ENCODE measurements around the gene CCL13. TPM values are rescaled to one million over a fixed set of nuclear protein-coding genes. Genes with fewer than 3 reads are reported as not detected.

Gene CCL13
- polyA plus RNA-seq, 3 donors = not detected

DNA sequence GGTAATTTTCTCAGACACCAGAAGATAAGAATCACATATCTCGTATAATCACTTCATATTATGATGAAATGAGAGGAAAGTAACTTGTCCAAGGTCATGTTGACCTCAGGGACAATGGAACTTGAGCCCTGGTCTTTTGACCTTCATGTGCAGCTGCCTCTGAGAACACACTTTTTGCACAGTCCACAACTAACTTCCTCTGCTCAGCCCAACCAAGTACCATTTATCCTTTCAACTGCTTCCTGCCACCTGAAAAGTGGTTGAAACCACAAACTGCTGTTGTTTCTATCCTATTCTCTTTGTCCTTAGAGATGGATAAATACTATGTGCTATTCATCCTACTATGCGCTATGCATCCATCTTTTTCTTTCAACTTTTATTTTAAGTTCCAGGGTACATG lies 9.1 kb downstream of the CCL13 start:
- TF ChIP-seq, protein P1, sequence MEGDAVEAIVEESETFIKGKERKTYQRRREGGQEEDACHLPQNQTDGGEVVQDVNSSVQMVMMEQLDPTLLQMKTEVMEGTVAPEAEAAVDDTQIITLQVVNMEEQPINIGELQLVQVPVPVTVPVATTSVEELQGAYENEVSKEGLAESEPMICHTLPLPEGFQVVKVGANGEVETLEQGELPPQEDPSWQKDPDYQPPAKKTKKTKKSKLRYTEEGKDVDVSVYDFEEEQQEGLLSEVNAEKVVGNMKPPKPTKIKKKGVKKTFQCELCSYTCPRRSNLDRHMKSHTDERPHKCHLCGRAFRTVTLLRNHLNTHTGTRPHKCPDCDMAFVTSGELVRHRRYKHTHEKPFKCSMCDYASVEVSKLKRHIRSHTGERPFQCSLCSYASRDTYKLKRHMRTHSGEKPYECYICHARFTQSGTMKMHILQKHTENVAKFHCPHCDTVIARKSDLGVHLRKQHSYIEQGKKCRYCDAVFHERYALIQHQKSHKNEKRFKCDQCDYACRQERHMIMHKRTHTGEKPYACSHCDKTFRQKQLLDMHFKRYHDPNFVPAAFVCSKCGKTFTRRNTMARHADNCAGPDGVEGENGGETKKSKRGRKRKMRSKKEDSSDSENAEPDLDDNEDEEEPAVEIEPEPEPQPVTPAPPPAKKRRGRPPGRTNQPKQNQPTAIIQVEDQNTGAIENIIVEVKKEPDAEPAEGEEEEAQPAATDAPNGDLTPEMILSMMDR (IDR thresholded peaks at IDR 0.05) = no peak
- Histone ChIP-seq H3K4me2 (replicated peaks; ENCODE audit: extremely low read depth, low read length, poor library complexity, severe bottlenecking) (no peak overlapping the region), H3K9me3 (replicated peaks in 1 of 2; ENCODE audit: control insufficient read depth in 1 of 2, insufficient read depth in 1 of 2, low read length in 2 of 2) (no peaks in the 10 kb centered on the region), H3K79me2 (ENCODE audit: insufficient read depth, low read length) (no peaks in the 10 kb centered on the region), H4K20me1 (ENCODE audit: insufficient read depth, low read length) (no peaks in the 10 kb centered on the region), H3K36me3 (replicated peaks in 1 of 2; ENCODE audit: control insufficient read depth in 1 of 2, insufficient read depth in 2 of 2, low read length in 2 of 2) (no peaks in the 10 kb centered on the region), H3K9ac (ENCODE audit: insufficient read depth, low read length, poor library complexity, severe bottlenecking) (no peak overlapping the region), H3K4me1 (ENCODE audit: control insufficient read depth in 1 of 2, insufficient read depth in 2 of 2, low read length in 2 of 2) (peaks cover 58 to 70% of the 10 kb centered on the region in 2 donors), H3K27ac (ENCODE audit: low read depth in 1 of 2, low read length in 2 of 2) (no peak overlapping the region), H3K4me3 (replicated peaks in 1 of 3; ENCODE audit: low read depth in 2 of 3, low read length in 3 of 3) (no peak overlapping the region), H3K27me3 (ENCODE audit: control insufficient read depth in 2 of 2, insufficient read depth in 2 of 2, low read length in 2 of 2) (no peaks in the 10 kb centered on the region), H2AFZ (ENCODE audit: insufficient read depth, low read depth, low read length, poor library complexity, severe bottlenecking) (no peak overlapping the region)
- no peak for DNase-seq
- Mint-ChIP-seq H3K9me3 (no peaks in the 10 kb centered on the region), H3K36me3 (no peaks in the 10 kb centered on the region), H3K4me1 (peaks cover 24% of the 10 kb centered on the region), H3K4me3 (no peak overlapping the region), H3K27me3 (ENCODE audit: low read depth in 3 of 3) (peaks cover 0 to 2% (median 0%) of the 10 kb centered on the region in 3 donors), H3K27ac (no peak overlapping the region)
- no CpG with 5 or more reads among the region's 2 CpGs for WGBS (ENCODE audit: insufficient coverage)
- intact Hi-C loops (cut with micrococcal nuclease) = loop anchor here in 1 of 2 donors (5.0 to 10.0 kb wide), 2 partner anchors 61 to 118 kb away; no protein-coding TSS in a partner anchor

DNA sequence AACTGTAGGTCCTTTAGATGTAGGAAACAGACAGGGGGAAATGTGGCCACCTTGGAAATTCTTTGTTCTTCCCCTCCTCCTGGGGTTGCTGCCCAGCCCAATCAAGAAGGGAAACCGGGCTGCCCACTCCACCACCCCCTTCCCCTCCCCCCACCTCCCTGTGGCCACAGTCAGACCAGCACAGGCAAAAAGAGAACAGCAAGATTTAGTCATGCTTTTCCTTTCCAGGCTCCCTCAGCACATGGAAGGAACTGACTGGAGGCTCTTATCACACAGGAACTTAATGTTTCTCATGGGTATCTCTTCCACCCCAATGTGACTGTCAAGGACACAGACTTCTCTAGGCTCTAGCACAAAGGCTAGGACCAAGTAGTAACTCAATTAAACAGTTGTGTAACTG lies 9.7 kb downstream of the CCL13 start:
- Mint-ChIP-seq H3K27ac (peak overlapping the region in 6 of 7 donors; percentile 13 to 74 (median 67)), H3K36me3 (no peaks in the 10 kb centered on the region), H3K4me3 (no peak overlapping the region), H3K27me3 (ENCODE audit: low read depth in 3 of 3) (peaks cover 0 to 2% (median 0%) of the 10 kb centered on the region in 3 donors), H3K4me1 (peaks cover 23% of the 10 kb centered on the region), H3K9me3 (no peaks in the 10 kb centered on the region)
- Histone ChIP-seq H3K36me3 (replicated peaks in 1 of 2; ENCODE audit: control insufficient read depth in 1 of 2, insufficient read depth in 2 of 2, low read length in 2 of 2) (no peaks in the 10 kb centered on the region), H3K79me2 (ENCODE audit: insufficient read depth, low read length) (no peaks in the 10 kb centered on the region), H2AFZ (ENCODE audit: insufficient read depth, low read depth, low read length, poor library complexity, severe bottlenecking) (no peak overlapping the region), H3K27me3 (ENCODE audit: control insufficient read depth in 2 of 2, insufficient read depth in 2 of 2, low read length in 2 of 2) (no peaks in the 10 kb centered on the region), H3K27ac (ENCODE audit: low read depth in 1 of 2, low read length in 2 of 2) (peak overlapping the region in 1 of 2 donors; percentile 85), H3K9ac (ENCODE audit: insufficient read depth, low read length, poor library complexity, severe bottlenecking) (no peak overlapping the region), H3K9me3 (replicated peaks in 1 of 2; ENCODE audit: control insufficient read depth in 1 of 2, insufficient read depth in 1 of 2, low read length in 2 of 2) (no peaks in the 10 kb centered on the region), H4K20me1 (ENCODE audit: insufficient read depth, low read length) (no peaks in the 10 kb centered on the region), H3K4me2 (replicated peaks; ENCODE audit: extremely low read depth, low read length, poor library complexity, severe bottlenecking) (peak overlapping the region; percentile 55), H3K4me3 (replicated peaks in 1 of 3; ENCODE audit: low read depth in 2 of 3, low read length in 3 of 3) (peak overlapping the region in 1 of 3 experiments; percentile 35), H3K4me1 (ENCODE audit: control insufficient read depth in 1 of 2, insufficient read depth in 2 of 2, low read length in 2 of 2) (peaks cover 65 to 77% of the 10 kb centered on the region in 2 donors)
- DNase-seq = peak; percentile 33 to 81 (median 59)
- TF ChIP-seq, protein P1 (IDR thresholded peaks at IDR 0.05) = no peak
- intact Hi-C loops (cut with micrococcal nuclease) = loop anchor here in 1 of 2 donors (5.0 to 10.0 kb wide), 2 partner anchors 61 to 119 kb away; no protein-coding TSS in a partner anchor
- WGBS (ENCODE audit: insufficient coverage) = no CpG with 5 or more reads among the region's 1 CpG

All from CD14-positive monocyte (primary cell).